HepG2 (cell line): ENCODE results near the gene NLE1. TPM values are rescaled to one million over a fixed set of nuclear protein-coding genes. Genes with fewer than 3 reads are reported as not detected.
A peak's percentile ranks its signal among the peaks of the same experiment; 100 is the strongest.

ENCODE experiments used
- ARNT2 ChIP-seq: sonication (generic); formaldehyde crosslinking; IDR thresholded peaks from 2 replicates; pipeline ENCODE4 v1.8.0; 2022; ENCODE audit warnings: mild to moderate bottlenecking, low read depth, missing genetic modification reagents, moderate library complexity
- ATF4 ChIP-seq, 2 experiments: fragments of 450-650 bp in 1 of 2; sonication (generic) in 1 of 2; formaldehyde crosslinking; IDR thresholded peaks; 2 replicates each; pipeline versions ENCODE4 v1.5.0 to v1.8.0; 2020 to 2022; ENCODE audit warnings: mild to moderate bottlenecking in 1 of 2, missing genetic modification reagents in 1 of 2
- HOXA3 ChIP-seq: sonication (generic); formaldehyde crosslinking; IDR thresholded peaks from 2 replicates; pipeline ENCODE4 v1.5.0; 2020; ENCODE audit warnings: missing genetic modification reagents
- KLF13 ChIP-seq: sonication (generic); formaldehyde crosslinking; IDR thresholded peaks from 2 replicates; pipeline ENCODE4 v1.4.0; 2020; ENCODE audit warnings: mild to moderate bottlenecking, missing genetic modification reagents
- MEIS2 ChIP-seq: sonication (generic); formaldehyde crosslinking; IDR thresholded peaks from 2 replicates; pipeline ENCODE4 v1.9.0; 2021; ENCODE audit warnings: mild to moderate bottlenecking, missing genetic modification reagents
- MTERF4 ChIP-seq: sonication (generic); formaldehyde crosslinking; IDR thresholded peaks from 2 replicates; pipeline ENCODE4 v1.8.0; 2023; ENCODE audit warnings: mild to moderate bottlenecking, missing genetic modification reagents
- NR2F6 ChIP-seq, 2 experiments: IDR thresholded peaks; 2 replicates each; pipeline ENCODE4 v1.6.1; 2016; ENCODE audit warnings: antibody characterized with exemption in 1 of 2, mild to moderate bottlenecking in 1 of 2
- PATZ1 ChIP-seq: sonication (generic); formaldehyde crosslinking; IDR thresholded peaks from 2 replicates; pipeline ENCODE4 v1.4.0; 2020; ENCODE audit warnings: missing genetic modification reagents
- TEAD3 ChIP-seq: optimal IDR thresholded peaks from 2 replicates; pipeline ENCODE3; 2016; ENCODE audit warnings: borderline replicate concordance
- ZNF329 ChIP-seq: sonication (generic); formaldehyde crosslinking; IDR thresholded peaks from 2 replicates; pipeline ENCODE4 v1.9.0; 2021; ENCODE audit warnings: low read depth, mild to moderate bottlenecking, missing genetic modification reagents
- ZNF496 ChIP-seq: sonication (generic); formaldehyde crosslinking; IDR thresholded peaks from 2 replicates; pipeline ENCODE4 v1.8.1; 2023; ENCODE audit warnings: mild to moderate bottlenecking, moderate library complexity, missing genetic modification reagents; ENCODE audit not compliant: insufficient replicate concordance
- ZNF512B ChIP-seq: sonication (generic); formaldehyde crosslinking; IDR thresholded peaks from 2 replicates; pipeline ENCODE4 v1.5.1; 2020; ENCODE audit warnings: missing genetic modification reagents, mild to moderate bottlenecking, borderline replicate concordance
- ZNF546 ChIP-seq: sonication (generic); formaldehyde crosslinking; conservative IDR thresholded peaks from 2 replicates; pipeline ENCODE4 v1.8.1; 2023; ENCODE audit warnings: mild to moderate bottlenecking, missing genetic modification reagents
- ZNF589 ChIP-seq: sonication (generic); formaldehyde crosslinking; conservative IDR thresholded peaks from 2 replicates; pipeline ENCODE4 v1.8.0; 2022; ENCODE audit warnings: mild to moderate bottlenecking, moderate library complexity, missing genetic modification reagents
- ZNF704 ChIP-seq: sonication (generic); formaldehyde crosslinking; IDR thresholded peaks from 2 replicates; pipeline ENCODE4 v1.8.1; 2023; ENCODE audit warnings: mild to moderate bottlenecking, inconsistent platforms, moderate library complexity, missing genetic modification reagents, borderline replicate concordance
- ZNF720 ChIP-seq: sonication (generic); formaldehyde crosslinking; IDR thresholded peaks from 2 replicates; pipeline ENCODE4 v1.4.0; 2020; ENCODE audit warnings: missing genetic modification reagents
- ZNF883 ChIP-seq: sonication (generic); formaldehyde crosslinking; IDR thresholded peaks from 2 replicates; pipeline ENCODE4 v1.5.1; 2020; ENCODE audit warnings: mild to moderate bottlenecking, missing genetic modification reagents; ENCODE audit errors: not compliant biosample characterization
- ZSCAN31 ChIP-seq: sonication (generic); formaldehyde crosslinking; IDR thresholded peaks from 2 replicates; pipeline ENCODE4 v1.5.0; 2020; ENCODE audit warnings: low read depth, mild to moderate bottlenecking, missing genetic modification reagents
- polyA plus RNA-seq, 8 experiments: library from polyadenylated mRNA; depleted of rRNA in 3 of 8; stranded (reverse) in 7 of 8; unstranded in 1 of 8; fragments of >200 nt; fragmentation: Illumina TruSeq in 4 of 8; extraction: Trizol in 4 of 8; gene quantifications; 2 replicates each; pipeline versions ENCODE4 v1.2.1 to v1.2.3, GENCODE V29; 2011 to 2016; ENCODE audit warnings: low read depth in 4 of 8, missing spikeins in 1 of 8, mixed read lengths in 1 of 8; ENCODE audit not compliant: insufficient read depth in 1 of 8
- total RNA-seq, 5 experiments: library from RNA; depleted of rRNA; stranded (reverse); fragments of >200 nt; fragmentation: Illumina TruSeq; extraction: Trizol; gene quantifications; 2 replicates each; pipeline ENCODE4 v1.2.3, GENCODE V29; 2016; ENCODE audit warnings: low read depth in 1 of 5

Gene NLE1
- total and polyA plus RNA-seq, 2 of the 13 experiments (the other 11 are each of a cell fraction or from before 2014, with no cell fraction given): 20.3 to 34.5 TPM

- TF ChIP-seq ZNF329 (CRISPR knock-in tag): peak; percentile 78; the same call in 1 of the 2 replicates
- TF ChIP-seq TEAD3 (CRISPR knock-in tag): peak; percentile 21
- no peak for TF ChIP-seq ZNF883 (CRISPR knock-in tag)
- TF ChIP-seq ATF4 (CRISPR knock-in tag; IDR thresholded peaks at IDR 0.05): no peak
- TF ChIP-seq ZSCAN31 (CRISPR knock-in tag): peak; percentile 81
- TF ChIP-seq ZNF589: no peak
- peak; percentile 17; the same call in 1 of the 2 replicates for TF ChIP-seq MEIS2 (CRISPR knock-in tag)
- TF ChIP-seq HOXA3: peak; percentile 62; the same call in 1 of the 2 replicates
- 0 out of 2 replicates have a peak, but pooled peaks have one; percentile 68 for TF ChIP-seq ZNF546 (CRISPR knock-in tag)
- TF ChIP-seq ZNF496: no peak
- TF ChIP-seq KLF13 (CRISPR knock-in tag): 0 out of 2 replicates have a peak, but pooled peaks have one; percentile 40
- TF ChIP-seq MTERF4 (CRISPR knock-in tag): peak; percentile 91
- no peak for TF ChIP-seq ZNF720
- TF ChIP-seq ZNF512B (CRISPR knock-in tag): no peak
- TF ChIP-seq ZNF704 (CRISPR knock-in tag): no peak
- TF ChIP-seq NR2F6 (IDR thresholded peaks at IDR 0.05): no peak
- 0 out of 2 replicates have a peak, but pooled peaks have one; percentile 7 for TF ChIP-seq NR2F6 (CRISPR knock-in tag; IDR thresholded peaks at IDR 0.05)
- peak; percentile 68; the same call in 1 of the 2 replicates for TF ChIP-seq ARNT2 (CRISPR knock-in tag)
- TF ChIP-seq PATZ1 (CRISPR knock-in tag): peak; percentile 87
These were observed 22.5 kb downstream of the NLE1 start, which contains the start of gene RAD51D (continued) for GRCh38 chr17:35119370-35120165.
